Transverse colon (tissue), 4 donors: ENCODE measurements around the gene HMGN5.

Experiments
- CTCF ChIP-seq, 5 experiments: fragments of 200-600 bp in 3 of 5; fragments of 450-650 bp in 2 of 5; sonication (generic) in 3 of 5; IDR thresholded peaks; 1 replicate in 2 of 5; 2 replicates in 3 of 5; pipeline ENCODE4 v1.5.1; 2016 to 2017; ENCODE audit warnings: antibody characterized with exemption in 5 of 5, inconsistent platforms in 3 of 5, mild to moderate bottlenecking in 2 of 5, moderate library complexity in 1 of 5
- EP300 ChIP-seq: sonication (generic); formaldehyde crosslinking; IDR thresholded peaks from one replicate; pipeline ENCODE4 v1.6.1; 2017; ENCODE audit warnings: antibody characterized with exemption, low read depth
- POLR2AphosphoS5 ChIP-seq, 3 donors: sonication (generic); formaldehyde crosslinking; IDR thresholded peaks; one replicate each; pipeline ENCODE4 v1.6.1; 2016; ENCODE audit warnings: antibody characterized with exemption in 3 of 3

- no peak for TF ChIP-seq CTCF (IDR thresholded peaks at IDR 0.05)
- TF ChIP-seq POLR2AphosphoS5 (IDR thresholded peaks at IDR 0.05): no peak
- no peak for TF ChIP-seq EP300
Observed at GRCh38 chrX:81120258-81120935, 81.3 kb downstream of the HMGN5 start.
